Activated CD4-positive, alpha-beta T cell treated with anti-CD3 and anti-CD28 coated beads, Interleukin-2, Interleukin-6, amounts not matched to agents 100 ng/mL and 50 ng/mL, durations not matched to agents 16 hours and 8 hours (primary cell): ENCODE data around the gene ICE2.
A peak's percentile ranks its signal among the peaks of the same experiment; 100 is the strongest.
"Not testable (repeated sequence)": the region's sequence is repeated elsewhere in the genome, so short reads cannot be mapped to it uniquely, and the experiment has no call there.

Source experiments
- DNase-seq: peaks from one replicate; pipeline ENCODE4 v3.0.0-alpha.2; 2020

ICE2 gene

GRCh38 chr15:60444289-60444912 lies 34.5 kb downstream of the ICE2 start:
- DNase-seq = no peak

- no peak for DNase-seq
Measured at GRCh38 chr15:60442763-60443162, 36.2 kb downstream of the ICE2 start.

DNA sequence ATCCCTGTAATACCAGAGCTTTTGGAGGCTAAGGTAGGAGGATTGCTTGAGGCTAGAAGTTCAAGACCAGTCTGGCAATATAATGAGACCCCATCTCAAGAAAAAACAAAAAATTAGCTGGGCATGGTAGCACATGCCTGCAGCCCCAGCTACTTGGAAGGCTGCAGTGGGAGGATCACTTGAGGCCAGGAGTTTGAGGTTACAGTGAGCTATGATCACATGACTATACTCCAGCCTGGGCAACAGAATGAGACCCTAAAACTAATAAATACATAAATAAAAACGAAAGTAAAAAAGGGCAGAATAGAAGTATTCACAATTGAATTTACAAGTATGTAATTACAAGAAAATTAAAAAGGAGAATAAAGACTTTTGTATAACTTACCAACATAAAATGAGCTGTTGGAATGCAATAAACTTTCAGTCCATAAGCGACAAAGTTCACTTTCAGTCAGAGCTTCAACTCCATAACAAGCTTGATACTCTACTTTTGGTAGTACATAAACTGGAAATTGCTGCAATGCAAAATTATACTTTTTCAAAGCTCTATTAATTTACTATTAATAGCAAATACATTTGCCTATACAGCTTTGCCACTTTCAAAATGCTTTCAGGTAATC lies 36.8 kb downstream of the ICE2 start:
- no peak for DNase-seq

DNA sequence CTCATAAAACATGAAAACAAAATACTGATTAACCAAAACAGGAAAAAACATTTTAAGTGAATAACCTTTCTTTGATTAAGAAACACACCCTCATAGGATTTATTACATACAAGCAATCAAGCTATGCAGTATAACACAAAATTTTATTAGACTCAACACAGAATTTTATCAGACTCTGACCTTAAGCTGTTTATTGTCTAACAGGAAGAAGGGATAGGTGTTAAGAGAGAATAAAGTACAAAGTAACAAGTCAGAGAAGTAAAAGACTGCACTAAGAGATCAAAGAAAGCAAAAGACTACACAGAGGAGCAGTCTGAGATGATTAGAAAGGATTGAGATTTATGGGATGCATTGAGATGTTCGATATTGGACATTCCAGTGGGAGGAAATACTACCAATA lies 37.6 kb downstream of the ICE2 start:
- no peak for DNase-seq

- no peak for DNase-seq
Measured at GRCh38 chr15:60438646-60439045, 40.3 kb downstream of the ICE2 start.

DNA sequence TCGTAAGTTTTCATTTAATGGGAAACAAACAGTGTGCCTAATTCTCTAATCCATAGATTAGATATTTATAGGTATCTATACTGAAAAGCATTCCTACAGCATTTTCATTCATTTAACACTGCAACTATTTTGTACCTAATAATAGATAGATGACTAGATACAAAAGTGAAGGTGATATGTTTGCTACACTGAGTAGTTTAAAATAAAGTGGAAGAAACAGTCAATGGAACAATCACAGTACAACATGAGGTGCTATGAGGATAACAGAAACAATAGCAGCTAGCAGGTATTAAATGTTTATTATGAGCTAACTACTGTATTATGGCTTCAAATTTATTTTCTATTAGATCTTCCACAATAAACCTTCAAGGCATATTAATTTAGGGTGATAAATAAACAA lies 50.0 kb downstream of the ICE2 start:
- DNase-seq = no peak

DNA sequence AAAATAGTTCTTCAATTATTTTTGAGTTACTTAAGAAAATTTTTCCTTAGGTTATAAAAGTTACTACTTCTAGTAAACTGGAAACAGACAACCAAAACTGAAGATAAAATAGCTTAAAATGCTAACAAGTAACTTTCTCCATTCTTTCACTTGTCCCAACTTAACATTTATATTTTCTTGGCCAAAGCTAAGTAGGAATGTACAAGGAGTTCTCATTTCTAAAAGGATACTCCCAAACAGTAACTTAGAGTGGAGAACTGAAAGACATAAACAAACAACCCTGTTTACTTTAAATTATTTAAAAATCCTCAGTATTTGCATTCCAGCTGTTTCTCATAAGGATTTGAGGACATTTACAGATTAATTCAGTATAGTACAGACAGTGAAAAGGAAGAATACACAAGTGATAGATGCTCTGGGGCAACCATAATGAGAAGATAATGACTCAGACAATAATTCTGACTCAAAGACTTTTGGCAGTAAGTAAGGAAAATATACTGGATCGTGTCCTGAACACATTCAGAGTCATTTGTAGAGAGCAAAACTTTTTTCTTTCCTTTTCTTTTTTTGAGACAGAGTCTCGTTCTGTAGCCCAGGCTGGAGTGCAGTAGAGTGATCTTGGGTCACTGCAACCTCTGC lies 52.0 kb downstream of the ICE2 start:
- no peak for DNase-seq

- DNase-seq = no peak
Measured at GRCh38 chr15:60425461-60425860, 53.5 kb downstream of the ICE2 start.

DNA sequence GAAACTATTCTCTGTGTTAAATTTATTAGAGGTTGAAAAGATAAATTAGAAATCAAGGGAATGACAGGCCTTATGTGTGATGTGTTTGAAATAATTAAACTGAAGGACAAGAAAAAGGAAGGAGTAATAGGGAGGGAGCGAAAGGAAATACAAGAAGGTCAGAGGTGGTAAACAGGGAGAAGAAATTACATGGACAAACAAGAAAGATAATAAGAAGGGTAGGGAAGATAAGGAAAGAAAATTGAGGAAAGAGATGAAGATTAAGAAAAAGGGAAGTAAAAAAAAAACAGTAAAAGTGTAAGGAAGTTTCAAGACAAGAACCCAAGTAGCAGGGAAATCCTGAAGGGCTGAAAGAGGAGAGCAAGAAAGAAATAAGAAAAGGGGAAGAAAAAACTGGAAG lies 54.9 kb downstream of the ICE2 start:
- no peak for DNase-seq

GRCh38 chr15:60423537-60423936 lies 55.4 kb downstream of the ICE2 start:
- DNase-seq = peak; percentile 6

DNA sequence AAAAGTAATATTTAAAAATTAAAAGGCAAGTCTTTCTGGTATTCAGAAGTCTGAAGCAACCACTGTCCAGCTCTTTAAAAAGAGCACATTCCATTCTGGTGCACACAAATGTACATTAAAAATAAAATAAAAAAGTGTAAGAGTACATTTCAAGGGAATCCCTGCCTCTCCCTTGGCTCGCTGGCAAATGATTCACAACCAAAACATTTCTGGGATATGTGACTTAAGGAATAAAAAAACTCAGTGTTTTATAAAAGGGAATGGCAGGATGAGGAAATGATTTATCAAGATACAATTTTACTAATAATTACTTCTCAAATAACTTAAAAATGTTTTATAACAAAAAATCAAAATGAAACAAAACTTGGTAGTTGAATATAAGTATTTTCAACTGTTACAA lies 57.4 kb downstream of the ICE2 start:
- no peak for DNase-seq

DNA sequence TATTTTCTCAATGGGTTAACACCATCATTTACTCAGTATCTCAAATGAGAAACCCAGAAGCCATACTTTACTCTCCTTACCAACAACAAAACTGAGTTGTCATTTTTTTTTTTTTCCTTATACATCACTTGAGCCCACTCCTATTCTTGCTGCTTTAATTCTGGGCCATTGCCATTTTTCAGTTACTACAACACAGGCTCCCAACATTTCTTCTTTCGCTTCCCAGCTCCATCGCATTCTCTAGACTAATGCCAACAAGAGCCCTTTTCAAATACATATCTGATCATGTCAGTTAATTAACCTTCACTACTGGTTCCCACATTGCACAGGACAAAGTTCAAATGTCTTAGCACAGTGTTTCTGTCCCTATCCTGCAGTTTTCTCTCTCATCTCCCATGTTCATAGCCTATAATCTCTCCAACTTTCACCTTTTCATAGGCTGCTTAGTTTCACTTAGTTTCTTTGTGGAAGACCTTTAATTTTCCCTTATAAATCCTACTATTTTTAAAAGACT lies 58.7 kb downstream of the ICE2 start:
- DNase-seq = no peak

GRCh38 chr15:60419753-60420152 lies 59.2 kb downstream of the ICE2 start:
- no peak for DNase-seq

DNA sequence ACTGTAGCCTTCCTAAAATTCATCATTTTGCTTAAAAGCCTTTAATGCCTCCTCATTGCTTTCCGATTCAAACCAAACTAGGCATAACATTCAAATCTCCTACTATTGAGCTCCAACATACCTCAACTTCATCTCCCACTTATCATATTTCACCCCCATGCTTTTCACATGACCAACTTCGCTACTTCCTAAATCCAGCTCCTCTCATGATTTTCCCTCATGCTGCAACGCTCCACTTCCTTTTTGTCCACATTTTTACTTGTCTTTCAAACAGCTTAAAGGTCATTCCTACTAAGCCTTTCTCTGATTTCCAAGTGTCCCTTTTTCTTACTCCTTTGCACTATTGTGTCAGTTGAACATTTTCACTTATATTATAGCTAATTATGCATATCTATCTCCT lies 60.8 kb downstream of the ICE2 start:
- no peak for DNase-seq

GRCh38 chr15:60417112-60417511 lies 61.8 kb downstream of the ICE2 start:
- DNase-seq = no peak

DNA sequence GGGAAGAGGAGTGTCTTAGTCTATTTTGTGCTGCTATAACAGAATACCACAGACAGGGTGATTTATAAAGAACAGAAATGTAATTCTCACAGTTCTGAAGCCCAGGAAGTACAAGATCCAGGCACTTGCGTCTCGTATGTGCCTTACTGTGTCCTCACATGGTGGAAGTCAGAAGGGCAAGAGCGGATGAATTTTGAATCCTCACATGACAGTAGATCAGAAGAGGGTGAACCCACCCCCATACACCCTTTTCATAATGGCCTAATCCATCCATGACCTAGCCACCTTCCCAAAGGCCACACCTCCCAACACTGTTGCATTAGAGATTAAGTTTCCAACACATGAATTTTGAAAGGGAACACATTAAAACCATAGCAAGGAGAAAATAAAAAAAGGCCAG lies 62.5 kb downstream of the ICE2 start:
- DNase-seq = no peak

DNA sequence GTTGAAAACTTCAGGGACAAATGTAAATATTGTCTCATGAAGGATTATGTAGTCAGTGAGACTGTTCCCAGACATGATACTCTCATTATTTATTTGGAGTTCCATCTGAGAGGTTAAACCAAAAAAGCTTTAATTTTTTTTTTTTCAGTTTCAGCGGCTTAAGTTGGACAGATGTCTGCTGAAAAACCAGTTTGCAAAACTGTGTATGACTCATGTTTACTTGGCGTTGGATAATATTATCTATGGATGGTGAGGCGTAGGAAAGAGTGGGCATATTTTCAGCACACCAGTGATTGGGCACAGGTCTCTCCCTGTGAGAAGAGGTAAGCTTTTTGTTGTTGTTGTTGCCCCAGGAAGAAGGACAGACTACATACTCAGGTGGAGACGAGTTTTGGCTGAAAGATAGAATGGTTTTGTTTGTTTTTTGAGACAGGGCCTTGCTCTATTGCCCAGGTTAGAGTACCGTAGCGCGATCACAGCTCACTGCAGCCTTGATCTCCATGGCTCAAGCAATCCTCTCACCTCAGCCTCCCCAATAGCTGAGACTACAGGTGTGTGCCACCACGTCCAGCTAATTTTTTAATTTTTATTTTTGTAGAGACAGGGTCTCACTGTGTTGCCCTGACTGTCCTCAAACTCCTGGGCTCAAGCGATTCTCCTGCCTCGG lies 64.8 kb downstream of the ICE2 start:
- no peak for DNase-seq

- DNase-seq = no peak
Measured at GRCh38 chr15:60413231-60413824, 65.6 kb downstream of the ICE2 start.

GRCh38 chr15:60412807-60413206 lies 66.1 kb downstream of the ICE2 start:
- DNase-seq = not testable (repeated sequence)

- no peak for DNase-seq
Measured at GRCh38 chr15:60411774-60412425, 67.0 kb downstream of the ICE2 start.

DNA sequence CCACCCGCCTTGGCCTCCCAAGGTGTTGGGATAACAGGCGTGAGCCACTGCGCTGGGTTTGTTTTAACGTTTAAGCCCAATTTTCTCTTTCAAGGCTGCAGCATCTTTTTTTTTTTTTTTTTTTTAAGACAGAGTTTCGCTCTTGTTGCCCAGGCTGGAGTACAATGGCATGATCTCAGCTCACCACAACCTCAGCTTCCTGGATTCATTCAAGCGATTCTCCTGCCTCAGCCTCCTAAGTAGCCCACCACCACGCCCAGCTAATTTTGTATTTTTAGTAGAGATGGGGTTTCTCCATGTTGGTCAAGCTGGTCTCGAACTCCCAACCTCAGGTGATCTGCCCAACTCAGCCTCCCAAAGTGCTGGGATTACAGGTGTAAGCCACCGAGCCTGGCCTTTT lies 68.6 kb downstream of the ICE2 start:
- DNase-seq = not testable (repeated sequence)

GRCh38 chr15:60408463-60408981 lies 70.4 kb downstream of the ICE2 start:
- DNase-seq = peak; percentile 48

DNA sequence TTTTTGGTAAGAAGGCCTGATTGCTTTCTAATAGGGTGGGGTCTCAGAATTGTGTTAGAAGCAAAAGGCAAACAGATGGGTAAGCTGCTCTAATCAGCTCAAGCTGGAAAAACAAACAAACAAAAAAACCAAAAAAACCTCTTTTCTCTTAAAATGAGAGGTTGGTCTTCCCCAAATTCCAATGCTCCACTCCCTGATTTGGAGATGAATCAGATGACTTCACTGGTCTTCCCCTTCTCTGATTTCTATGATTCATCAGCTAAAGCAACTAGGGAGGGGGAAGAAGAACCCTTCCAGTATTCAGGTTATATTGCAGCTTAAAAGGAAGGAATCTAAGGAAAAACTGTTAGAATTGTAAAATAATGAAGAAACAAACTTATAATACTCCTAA lies 71.5 kb downstream of the ICE2 start:
- no peak for DNase-seq
